GM12875 (cell line): ENCODE results near the gene RAP1A.

Source experiments
- H3K4me3 ChIP-seq: one replicate; pipeline ENCODE4 v1.5.1; 2011; ENCODE audit warnings: low read depth, low read length, control low read depth
- CTCF ChIP-seq: IDR thresholded peaks from 2 replicates; pipeline ENCODE4 v1.5.1; 2011; ENCODE audit warnings: low read depth, mild to moderate bottlenecking, control low read depth, inconsistent platforms, low read length, moderate library complexity, borderline replicate concordance; ENCODE audit not compliant: insufficient read depth

Gene RAP1A

GRCh38 chr1:111653709-111654108 is 34.1 kb downstream of the RAP1A start:
- TF ChIP-seq CTCF = no peak
- H3K4me3 ChIP-seq = no peak overlapping the region

- no peak for TF ChIP-seq CTCF
- H3K4me3 ChIP-seq = no peak overlapping the region
Observed at GRCh38 chr1:111654839-111655238, 35.2 kb downstream of the RAP1A start.

GRCh38 chr1:111656086-111657017 is 36.8 kb downstream of the RAP1A start:
- no peak overlapping the region for H3K4me3 ChIP-seq
- peak; percentile 19; the same call in 1 of the 2 replicates for TF ChIP-seq CTCF

- H3K4me3 ChIP-seq = no peak overlapping the region
- no peak for TF ChIP-seq CTCF
Observed at GRCh38 chr1:111658622-111659021, 39.0 kb downstream of the RAP1A start.

GRCh38 chr1:111660204-111661150 is 40.9 kb downstream of the RAP1A start:
- TF ChIP-seq CTCF = no peak
- no peak overlapping the region for H3K4me3 ChIP-seq

- no peak overlapping the region for H3K4me3 ChIP-seq
- no peak for TF ChIP-seq CTCF
Observed at GRCh38 chr1:111664652-111665051, 45.1 kb downstream of the RAP1A start.
